HepG2 (cell line): ENCODE measurements around the gene CAMK1D. TPM values are rescaled to one million over a fixed set of nuclear protein-coding genes. Genes with fewer than 3 reads are reported as not detected.

Source experiments
- ATAC-seq: fragments of 200-7000 bp; cut with Tn5 transposase; 3 replicates; pipeline ENCODE4 v1.9.1; 2020; ENCODE audit warnings: mild to moderate bottlenecking, moderate library complexity
- BruUV-seq: library from RNA; stranded (reverse); fragments of 400-500 nt; replicated peaks from 2 replicates; lab custom pipeline; 2021; lab: Mats Ljungman, UMichigan
- CTCF ChIA-PET: fragments of 300-600 bp; formaldehyde crosslinking; extraction: SDS; loops from one replicate; lab custom pipeline; 2021; ENCODE audit warnings: low total read pairs, inconsistent platforms, low intra/inter-chr PET ratio; lab: Yijun Ruan, JAX
- POLR2A ChIA-PET: fragments of 350-600 bp; sonication (Branson Sonifier 250); formaldehyde crosslinking; loops from one replicate; lab custom pipeline; 2020; ENCODE audit warnings: antibody characterized with exemption, inconsistent platforms; lab: Yijun Ruan, JAX
- DNase-seq: peaks from one replicate; pipeline ENCODE4 v3.0.0-alpha.2; 2015; ENCODE audit warnings: low spot score
- FAIRE-seq: peaks from 3 replicates; lab custom pipeline; 2011; peaks lifted over from hg19 to GRCh38; lab: Jason Lieb, UNC
- H2AFZ ChIP-seq: one replicate; pipeline ENCODE4 v1.6.1; 2011; ENCODE audit warnings: low read length, inconsistent platforms
- H3K27ac ChIP-seq: fragments of 300-600 bp; 3 replicates; pipeline ENCODE4 v1.8.0; 2011; ENCODE audit warnings: mixed run types, mild to moderate bottlenecking, mixed read lengths, low read length, inconsistent platforms; ENCODE audit not compliant: insufficient read depth; ENCODE audit errors: extremely low read length
- H3K27me3 ChIP-seq, 2 experiments: fragments of 200-600 bp in 1 of 2; 2 replicates in 1 of 2; 3 replicates in 1 of 2; pipeline versions ENCODE4 v1.6.0 to v1.8.0; 2011; ENCODE audit warnings: low read length in 2 of 2, mild to moderate bottlenecking in 2 of 2, moderate library complexity in 2 of 2, inconsistent platforms in 1 of 2; ENCODE audit not compliant: insufficient read depth in 2 of 2, control insufficient read depth in 1 of 2
- H3K36me3 ChIP-seq, 2 experiments: fragments of 200-600 bp in 1 of 2; replicated peaks in 1 of 2; 2 replicates in 1 of 2; 3 replicates in 1 of 2; pipeline versions ENCODE4 v1.5.1 to v1.8.0; 2011; ENCODE audit warnings: low read length in 2 of 2, inconsistent platforms in 1 of 2; ENCODE audit not compliant: insufficient read depth in 2 of 2, control insufficient read depth in 1 of 2
- H3K4me1 ChIP-seq: 2 replicates; pipeline ENCODE4 v1.5.1; 2012; ENCODE audit warnings: low read length, inconsistent platforms; ENCODE audit not compliant: insufficient read depth
- H3K4me2 ChIP-seq: 2 replicates; pipeline ENCODE4 v1.6.0; 2011; ENCODE audit warnings: low read depth, low read length, inconsistent platforms
- H3K4me3 ChIP-seq, 3 experiments: fragments of 200-600 bp in 1 of 3; sonication (generic), shearing (Covaris generic) in 1 of 3; replicated peaks in 1 of 3; 2 replicates each; pipeline ENCODE4 v1.5.1; 2011 to 2016; ENCODE audit warnings: low read length in 3 of 3, inconsistent platforms in 2 of 3, low read depth in 2 of 3, mild to moderate bottlenecking in 2 of 3, control low read depth in 1 of 3, mixed read lengths in 1 of 3; ENCODE audit not compliant: insufficient read depth in 1 of 3
- H3K79me2 ChIP-seq: one replicate; pipeline ENCODE4 v1.6.1; 2011; ENCODE audit warnings: low read length, inconsistent platforms; ENCODE audit not compliant: insufficient read depth
- H3K9ac ChIP-seq: 2 replicates; pipeline ENCODE4 v1.6.0; 2011; ENCODE audit warnings: mild to moderate bottlenecking, low read depth, low read length, inconsistent platforms; ENCODE audit not compliant: insufficient read depth
- H3K9me3 ChIP-seq: 2 replicates; pipeline ENCODE4 v1.5.1; 2012; ENCODE audit warnings: mild to moderate bottlenecking, low read length
- H4K20me1 ChIP-seq: 2 replicates; pipeline ENCODE4 v1.6.0; 2011; ENCODE audit warnings: inconsistent platforms, mild to moderate bottlenecking, low read length, moderate library complexity; ENCODE audit not compliant: insufficient read depth
- CHD4 ChIP-seq: fragments of 200-600 bp; sonication (generic); IDR thresholded peaks from 2 replicates; pipeline ENCODE4 v1.7.0; 2017; ENCODE audit warnings: mild to moderate bottlenecking, low read length, borderline replicate concordance
- HBP1 ChIP-seq: IDR thresholded peaks from 2 replicates; pipeline ENCODE4 v1.6.1; 2016; ENCODE audit warnings: low read depth, control low read depth
- NCOR1 ChIP-seq: fragments of 200-600 bp; sonication (generic); IDR thresholded peaks from 2 replicates; pipeline ENCODE4 v1.7.0; 2017; ENCODE audit warnings: antibody characterized with exemption, low read length, borderline replicate concordance
- SUZ12 ChIP-seq: fragments of 150-350 bp; IDR thresholded peaks from 2 replicates; pipeline ENCODE4 v1.6.1; 2014; ENCODE audit warnings: low read depth, low read length
- XRCC5 ChIP-seq: fragments of 200-400 bp; formaldehyde crosslinking; optimal IDR thresholded peaks from 2 replicates; pipeline ENCODE3; 2017; ENCODE audit warnings: mild to moderate bottlenecking, low read length
- ZBTB37 ChIP-seq: sonication (generic); formaldehyde crosslinking; IDR thresholded peaks from 2 replicates; pipeline ENCODE4 v1.4.0; 2020; ENCODE audit warnings: mild to moderate bottlenecking, missing genetic modification reagents
- ZNF296 ChIP-seq: sonication (generic); formaldehyde crosslinking; conservative IDR thresholded peaks from 2 replicates; pipeline ENCODE4 v1.5.0; 2020; ENCODE audit warnings: mild to moderate bottlenecking, missing genetic modification reagents
- WGBS: methylation state at CpG from one replicate; pipeline ENCODE4 v1.1.6; 2017; ENCODE audit warnings: low lambda C conversion rate; 5-methylcytosine and 5-hydroxymethylcytosine counted together
- in situ Hi-C: cut with HindIII; loops from 2 replicates; pipeline ENCODE4 v1.10.0; 2017; ENCODE audit warnings: low pct_unique_long_range_greater_than_20kb; ENCODE audit not compliant: extremely low pct_ligation_motif_present
- intact Hi-C: fragments of 100-400 bp; cut with micrococcal nuclease; formaldehyde crosslinking; loops from one replicate; pipeline ENCODE4 v1.10.0; 2022; ENCODE audit not compliant: unreplicated experiment
- polyA plus RNA-seq, 8 experiments: library from polyadenylated mRNA; depleted of rRNA in 3 of 8; stranded (reverse) in 7 of 8; unstranded in 1 of 8; fragments of >200 nt; fragmentation: Illumina TruSeq in 4 of 8; extraction: Trizol in 4 of 8; gene quantifications; 2 replicates each; pipeline versions ENCODE4 v1.2.1 to v1.2.3, GENCODE V29; 2011 to 2016; ENCODE audit warnings: low read depth in 4 of 8, missing spikeins in 1 of 8, mixed read lengths in 1 of 8; ENCODE audit not compliant: insufficient read depth in 1 of 8
- total RNA-seq, 5 experiments: library from RNA; depleted of rRNA; stranded (reverse); fragments of >200 nt; fragmentation: Illumina TruSeq; extraction: Trizol; gene quantifications; 2 replicates each; pipeline ENCODE4 v1.2.3, GENCODE V29; 2016; ENCODE audit warnings: low read depth in 1 of 5
- TF ChIP-seq, protein P1 (sequence below): sonication (generic); formaldehyde crosslinking; IDR thresholded peaks from 2 replicates; pipeline ENCODE4 v1.9.0; 2022; ENCODE audit warnings: low read depth, missing genetic modification reagents
- TF ChIP-seq, protein P2 (sequence below): sonication (generic); formaldehyde crosslinking; IDR thresholded peaks from 2 replicates; pipeline ENCODE4 v1.4.0; 2020; ENCODE audit warnings: low read depth, missing genetic modification reagents

The CAMK1D gene
- total and polyA plus RNA-seq, 2 of the 13 experiments (the other 11 are each of a cell fraction or from before 2014, with no cell fraction given), result under 0.01 TPM; not detected in 1

- no peak for FAIRE-seq
- DNase-seq, result no peak
- Histone ChIP-seq H3K4me1 (no peaks in the 10 kb centered on the region), H3K4me3 (no peak overlapping the region), H2AFZ (no peak overlapping the region), H3K27ac (no peak overlapping the region), H3K79me2 (no peaks in the 10 kb centered on the region), H3K9ac (no peak overlapping the region), H3K4me2 (no peak overlapping the region), H3K27me3 (peaks cover 0 to 3% of the 10 kb centered on the region in 2 experiments; a peak in 1 of 5 replicates), H3K9me3 (peaks cover 5% of the 10 kb centered on the region; the same call in 1 of the 2 replicates), H3K36me3 (no peaks in the 10 kb centered on the region), H4K20me1 (no peaks in the 10 kb centered on the region)
- BruUV-seq, result no TSS peak
- intact Hi-C loops, result no loop called here
- WGBS, result 40% methylated on average over 5 of the region's 5 CpGs
- ATAC-seq, result no peak
- in situ Hi-C loops, result no loop called here
- ChIA-PET POLR2A (no interaction called here), CTCF (no interaction called here)
- TF ChIP-seq, protein P1, sequence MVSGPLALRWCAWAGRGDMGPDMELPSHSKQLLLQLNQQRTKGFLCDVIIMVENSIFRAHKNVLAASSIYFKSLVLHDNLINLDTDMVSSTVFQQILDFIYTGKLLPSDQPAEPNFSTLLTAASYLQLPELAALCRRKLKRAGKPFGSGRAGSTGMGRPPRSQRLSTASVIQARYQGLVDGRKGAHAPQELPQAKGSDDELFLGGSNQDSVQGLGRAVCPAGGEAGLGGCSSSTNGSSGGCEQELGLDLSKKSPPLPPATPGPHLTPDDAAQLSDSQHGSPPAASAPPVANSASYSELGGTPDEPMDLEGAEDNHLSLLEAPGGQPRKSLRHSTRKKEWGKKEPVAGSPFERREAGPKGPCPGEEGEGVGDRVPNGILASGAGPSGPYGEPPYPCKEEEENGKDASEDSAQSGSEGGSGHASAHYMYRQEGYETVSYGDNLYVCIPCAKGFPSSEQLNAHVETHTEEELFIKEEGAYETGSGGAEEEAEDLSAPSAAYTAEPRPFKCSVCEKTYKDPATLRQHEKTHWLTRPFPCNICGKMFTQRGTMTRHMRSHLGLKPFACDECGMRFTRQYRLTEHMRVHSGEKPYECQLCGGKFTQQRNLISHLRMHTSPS (CRISPR knock-in tag), result no peak
- TF ChIP-seq ZBTB37 (CRISPR knock-in tag), result no peak
- TF ChIP-seq HBP1 (CRISPR knock-in tag), result no peak
- TF ChIP-seq, protein P2, sequence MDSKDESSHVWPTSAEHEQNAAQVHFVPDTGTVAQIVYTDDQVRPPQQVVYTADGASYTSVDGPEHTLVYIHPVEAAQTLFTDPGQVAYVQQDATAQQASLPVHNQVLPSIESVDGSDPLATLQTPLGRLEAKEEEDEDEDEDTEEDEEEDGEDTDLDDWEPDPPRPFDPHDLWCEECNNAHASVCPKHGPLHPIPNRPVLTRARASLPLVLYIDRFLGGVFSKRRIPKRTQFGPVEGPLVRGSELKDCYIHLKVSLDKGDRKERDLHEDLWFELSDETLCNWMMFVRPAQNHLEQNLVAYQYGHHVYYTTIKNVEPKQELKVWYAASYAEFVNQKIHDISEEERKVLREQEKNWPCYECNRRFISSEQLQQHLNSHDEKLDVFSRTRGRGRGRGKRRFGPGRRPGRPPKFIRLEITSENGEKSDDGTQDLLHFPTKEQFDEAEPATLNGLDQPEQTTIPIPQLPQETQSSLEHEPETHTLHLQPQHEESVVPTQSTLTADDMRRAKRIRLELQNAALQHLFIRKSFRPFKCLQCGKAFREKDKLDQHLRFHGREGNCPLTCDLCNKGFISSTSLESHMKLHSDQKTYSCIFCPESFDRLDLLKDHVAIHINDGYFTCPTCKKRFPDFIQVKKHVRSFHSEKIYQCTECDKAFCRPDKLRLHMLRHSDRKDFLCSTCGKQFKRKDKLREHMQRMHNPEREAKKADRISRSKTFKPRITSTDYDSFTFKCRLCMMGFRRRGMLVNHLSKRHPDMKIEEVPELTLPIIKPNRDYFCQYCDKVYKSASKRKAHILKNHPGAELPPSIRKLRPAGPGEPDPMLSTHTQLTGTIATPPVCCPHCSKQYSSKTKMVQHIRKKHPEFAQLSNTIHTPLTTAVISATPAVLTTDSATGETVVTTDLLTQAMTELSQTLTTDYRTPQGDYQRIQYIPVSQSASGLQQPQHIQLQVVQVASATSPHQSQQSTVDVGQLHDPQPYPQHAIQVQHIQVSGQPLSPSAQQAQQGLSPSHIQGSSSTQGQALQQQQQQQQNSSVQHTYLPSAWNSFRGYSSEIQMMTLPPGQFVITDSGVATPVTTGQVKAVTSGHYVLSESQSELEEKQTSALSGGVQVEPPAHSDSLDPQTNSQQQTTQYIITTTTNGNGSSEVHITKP (CRISPR knock-in tag), result no peak
- no peak for TF ChIP-seq SUZ12
- no peak for TF ChIP-seq XRCC5
- no peak for TF ChIP-seq CHD4
- no peak for TF ChIP-seq ZNF296 (CRISPR knock-in tag)
- no peak for TF ChIP-seq NCOR1
- TF ChIP-seq, all 625 proteins: peak for 0
These were observed 163.6 kb downstream of the CAMK1D start for GRCh38 chr10:12513003-12513365.
